Esophagus muscularis mucosa (tissue), 3 donors: ENCODE results near the gene ERN1.

Experiments used
- POLR2A ChIP-seq: fragments of 450-650 bp; IDR thresholded peaks from one replicate; pipeline ENCODE4 v1.6.1; 2017; ENCODE audit warnings: antibody characterized with exemption, moderate library complexity, mild to moderate bottlenecking, low read depth
- TF ChIP-seq, protein P1 (sequence below), 3 experiments: fragments of 200-600 bp in 2 of 3; fragments of 450-650 bp in 1 of 3; sonication (generic) in 2 of 3; IDR thresholded peaks; one replicate each; pipeline ENCODE4 v1.5.1; 2017 to 2019; ENCODE audit warnings: antibody characterized with exemption in 3 of 3, mild to moderate bottlenecking in 2 of 3, moderate library complexity in 1 of 3

DNA sequence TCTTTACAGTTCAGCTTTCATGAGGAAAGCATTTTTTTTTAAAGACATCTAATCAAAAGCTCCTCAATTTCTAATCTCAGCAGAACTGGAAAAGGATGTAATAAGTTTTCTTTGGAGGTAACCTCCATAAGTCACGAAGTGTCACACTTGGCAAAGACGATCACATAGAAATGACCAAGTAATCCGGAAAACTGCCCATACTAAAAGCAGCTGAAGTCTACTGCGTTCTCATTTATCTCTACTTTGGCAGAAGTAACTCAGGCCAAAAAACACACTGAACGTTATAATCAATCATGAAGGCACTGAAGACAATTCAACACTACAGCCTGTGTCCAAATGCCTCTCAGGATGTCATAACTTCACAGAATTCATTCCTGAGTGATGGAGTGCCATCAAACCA is 39.8 kb downstream of the ERN1 start:
- TF ChIP-seq, protein P1, sequence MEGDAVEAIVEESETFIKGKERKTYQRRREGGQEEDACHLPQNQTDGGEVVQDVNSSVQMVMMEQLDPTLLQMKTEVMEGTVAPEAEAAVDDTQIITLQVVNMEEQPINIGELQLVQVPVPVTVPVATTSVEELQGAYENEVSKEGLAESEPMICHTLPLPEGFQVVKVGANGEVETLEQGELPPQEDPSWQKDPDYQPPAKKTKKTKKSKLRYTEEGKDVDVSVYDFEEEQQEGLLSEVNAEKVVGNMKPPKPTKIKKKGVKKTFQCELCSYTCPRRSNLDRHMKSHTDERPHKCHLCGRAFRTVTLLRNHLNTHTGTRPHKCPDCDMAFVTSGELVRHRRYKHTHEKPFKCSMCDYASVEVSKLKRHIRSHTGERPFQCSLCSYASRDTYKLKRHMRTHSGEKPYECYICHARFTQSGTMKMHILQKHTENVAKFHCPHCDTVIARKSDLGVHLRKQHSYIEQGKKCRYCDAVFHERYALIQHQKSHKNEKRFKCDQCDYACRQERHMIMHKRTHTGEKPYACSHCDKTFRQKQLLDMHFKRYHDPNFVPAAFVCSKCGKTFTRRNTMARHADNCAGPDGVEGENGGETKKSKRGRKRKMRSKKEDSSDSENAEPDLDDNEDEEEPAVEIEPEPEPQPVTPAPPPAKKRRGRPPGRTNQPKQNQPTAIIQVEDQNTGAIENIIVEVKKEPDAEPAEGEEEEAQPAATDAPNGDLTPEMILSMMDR (IDR thresholded peaks at IDR 0.05) = no peak
- TF ChIP-seq POLR2A = no peak
